ENCODE measurements around the gene PKDCC. TPM values are rescaled to one million over a fixed set of nuclear protein-coding genes. Genes with fewer than 3 reads are reported as not detected.

The PKDCC gene
- total RNA-seq, 1 experiment from 2014 or later = 14.8 TPM

DNA sequence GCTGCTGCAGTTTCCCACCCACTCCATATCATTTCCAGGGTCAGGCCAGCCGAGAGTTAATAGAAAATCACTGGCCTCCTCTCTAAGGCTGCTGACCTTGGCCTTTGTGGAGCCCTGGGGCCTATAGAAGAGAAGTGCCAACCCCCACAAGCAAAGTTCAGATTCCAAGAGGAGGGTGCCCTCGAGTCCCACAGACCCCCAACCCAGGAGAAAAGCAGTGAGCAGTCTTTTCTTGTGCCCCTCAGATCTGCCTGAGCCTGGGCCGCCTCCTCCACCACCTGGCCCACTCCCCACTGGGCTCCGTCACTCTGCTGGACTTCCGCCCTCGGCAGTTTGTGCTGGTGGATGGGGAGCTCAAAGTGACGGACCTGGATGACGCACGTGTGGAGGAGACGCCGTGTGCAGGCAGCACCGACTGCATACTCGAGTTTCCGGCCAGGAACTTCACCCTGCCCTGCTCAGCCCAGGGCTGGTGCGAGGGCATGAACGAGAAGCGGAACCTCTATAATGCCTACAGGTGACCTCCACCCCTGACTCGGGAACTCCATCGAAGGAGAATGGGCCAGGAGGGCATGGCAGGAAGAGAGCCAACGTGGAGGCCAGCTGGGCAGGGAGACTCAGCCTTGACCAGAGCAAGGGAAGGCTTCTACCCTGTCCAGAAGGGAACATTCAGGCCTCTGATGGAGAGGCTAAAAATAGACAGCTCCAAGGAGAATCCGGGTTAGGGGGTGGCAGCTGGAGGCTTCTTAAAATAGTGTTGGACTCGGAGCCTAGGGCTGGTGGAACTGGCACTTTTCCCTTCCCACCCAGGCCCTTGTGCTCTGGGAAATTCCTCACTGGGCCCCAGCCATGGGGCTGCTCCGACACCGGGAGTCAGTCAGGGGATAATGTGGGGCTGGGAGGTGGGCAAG, 6.2 kb downstream of the PKDCC start:
- ChIA-PET CTCF (interaction anchor here (0.6 kb wide), 1 partner anchor 705 kb away, joined by 7 read pairs; no protein-coding TSS in a partner anchor), POLR2A (no interaction called here)
- no peaks in the 10 kb centered on the region for H3K9me3 ChIP-seq (ENCODE audit: control insufficient read depth, insufficient read depth, low read depth, low read length)
- in situ Hi-C loops (cut with HindIII; ENCODE audit: low pct_unique_long_range_greater_than_20kb, low sequenced_read_pairs) (no loop called here), intact Hi-C loops (cut with micrococcal nuclease; ENCODE audit: unreplicated experiment) (no loop called here)
- no peaks in the 10 kb centered on the region for H3K36me3 ChIP-seq (ENCODE audit: control insufficient read depth, insufficient read depth, low read length)
- H3K27me3 ChIP-seq (ENCODE audit: control insufficient read depth, insufficient read depth, low read length) = no peaks in the 10 kb centered on the region
- ATAC-seq = 0 out of 2 replicates have a peak, but pooled peaks have one; percentile 2
- no peak for DNase-seq (ENCODE audit: low read depth, low spot score)
- TF ChIP-seq, protein P1, sequence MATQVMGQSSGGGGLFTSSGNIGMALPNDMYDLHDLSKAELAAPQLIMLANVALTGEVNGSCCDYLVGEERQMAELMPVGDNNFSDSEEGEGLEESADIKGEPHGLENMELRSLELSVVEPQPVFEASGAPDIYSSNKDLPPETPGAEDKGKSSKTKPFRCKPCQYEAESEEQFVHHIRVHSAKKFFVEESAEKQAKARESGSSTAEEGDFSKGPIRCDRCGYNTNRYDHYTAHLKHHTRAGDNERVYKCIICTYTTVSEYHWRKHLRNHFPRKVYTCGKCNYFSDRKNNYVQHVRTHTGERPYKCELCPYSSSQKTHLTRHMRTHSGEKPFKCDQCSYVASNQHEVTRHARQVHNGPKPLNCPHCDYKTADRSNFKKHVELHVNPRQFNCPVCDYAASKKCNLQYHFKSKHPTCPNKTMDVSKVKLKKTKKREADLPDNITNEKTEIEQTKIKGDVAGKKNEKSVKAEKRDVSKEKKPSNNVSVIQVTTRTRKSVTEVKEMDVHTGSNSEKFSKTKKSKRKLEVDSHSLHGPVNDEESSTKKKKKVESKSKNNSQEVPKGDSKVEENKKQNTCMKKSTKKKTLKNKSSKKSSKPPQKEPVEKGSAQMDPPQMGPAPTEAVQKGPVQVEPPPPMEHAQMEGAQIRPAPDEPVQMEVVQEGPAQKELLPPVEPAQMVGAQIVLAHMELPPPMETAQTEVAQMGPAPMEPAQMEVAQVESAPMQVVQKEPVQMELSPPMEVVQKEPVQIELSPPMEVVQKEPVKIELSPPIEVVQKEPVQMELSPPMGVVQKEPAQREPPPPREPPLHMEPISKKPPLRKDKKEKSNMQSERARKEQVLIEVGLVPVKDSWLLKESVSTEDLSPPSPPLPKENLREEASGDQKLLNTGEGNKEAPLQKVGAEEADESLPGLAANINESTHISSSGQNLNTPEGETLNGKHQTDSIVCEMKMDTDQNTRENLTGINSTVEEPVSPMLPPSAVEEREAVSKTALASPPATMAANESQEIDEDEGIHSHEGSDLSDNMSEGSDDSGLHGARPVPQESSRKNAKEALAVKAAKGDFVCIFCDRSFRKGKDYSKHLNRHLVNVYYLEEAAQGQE (IDR thresholded peaks at IDR 0.05; ENCODE audit: insufficient read depth in 1 of 2, low read depth in 2 of 2, low read length in 1 of 2) = no peak
- TF ChIP-seq TCF7L2 (IDR thresholded peaks at IDR 0.05; ENCODE audit: low read depth, low read length) (no peak), POLR2AphosphoS5 (IDR thresholded peaks at IDR 0.05; ENCODE audit: low read depth, low read length) (no peak), SIN3A (IDR thresholded peaks at IDR 0.05; ENCODE audit: borderline replicate concordance, insufficient read depth, low read depth, low read length) (no peak)
- TF ChIP-seq, protein P2, sequence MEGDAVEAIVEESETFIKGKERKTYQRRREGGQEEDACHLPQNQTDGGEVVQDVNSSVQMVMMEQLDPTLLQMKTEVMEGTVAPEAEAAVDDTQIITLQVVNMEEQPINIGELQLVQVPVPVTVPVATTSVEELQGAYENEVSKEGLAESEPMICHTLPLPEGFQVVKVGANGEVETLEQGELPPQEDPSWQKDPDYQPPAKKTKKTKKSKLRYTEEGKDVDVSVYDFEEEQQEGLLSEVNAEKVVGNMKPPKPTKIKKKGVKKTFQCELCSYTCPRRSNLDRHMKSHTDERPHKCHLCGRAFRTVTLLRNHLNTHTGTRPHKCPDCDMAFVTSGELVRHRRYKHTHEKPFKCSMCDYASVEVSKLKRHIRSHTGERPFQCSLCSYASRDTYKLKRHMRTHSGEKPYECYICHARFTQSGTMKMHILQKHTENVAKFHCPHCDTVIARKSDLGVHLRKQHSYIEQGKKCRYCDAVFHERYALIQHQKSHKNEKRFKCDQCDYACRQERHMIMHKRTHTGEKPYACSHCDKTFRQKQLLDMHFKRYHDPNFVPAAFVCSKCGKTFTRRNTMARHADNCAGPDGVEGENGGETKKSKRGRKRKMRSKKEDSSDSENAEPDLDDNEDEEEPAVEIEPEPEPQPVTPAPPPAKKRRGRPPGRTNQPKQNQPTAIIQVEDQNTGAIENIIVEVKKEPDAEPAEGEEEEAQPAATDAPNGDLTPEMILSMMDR (IDR thresholded peaks at IDR 0.05) = no peak
- BruUV-seq (replicated peaks) = no TSS peak
- peaks cover 50% of the 10 kb centered on the region for H3K4me1 ChIP-seq (ENCODE audit: control insufficient read depth, insufficient read depth, low read length)
- H3K4me3 ChIP-seq (ENCODE audit: low read depth in 2 of 2, low read length in 2 of 2) = no peak overlapping the region
- no peak overlapping the region for H3K27ac ChIP-seq (ENCODE audit: low read length)

DNA sequence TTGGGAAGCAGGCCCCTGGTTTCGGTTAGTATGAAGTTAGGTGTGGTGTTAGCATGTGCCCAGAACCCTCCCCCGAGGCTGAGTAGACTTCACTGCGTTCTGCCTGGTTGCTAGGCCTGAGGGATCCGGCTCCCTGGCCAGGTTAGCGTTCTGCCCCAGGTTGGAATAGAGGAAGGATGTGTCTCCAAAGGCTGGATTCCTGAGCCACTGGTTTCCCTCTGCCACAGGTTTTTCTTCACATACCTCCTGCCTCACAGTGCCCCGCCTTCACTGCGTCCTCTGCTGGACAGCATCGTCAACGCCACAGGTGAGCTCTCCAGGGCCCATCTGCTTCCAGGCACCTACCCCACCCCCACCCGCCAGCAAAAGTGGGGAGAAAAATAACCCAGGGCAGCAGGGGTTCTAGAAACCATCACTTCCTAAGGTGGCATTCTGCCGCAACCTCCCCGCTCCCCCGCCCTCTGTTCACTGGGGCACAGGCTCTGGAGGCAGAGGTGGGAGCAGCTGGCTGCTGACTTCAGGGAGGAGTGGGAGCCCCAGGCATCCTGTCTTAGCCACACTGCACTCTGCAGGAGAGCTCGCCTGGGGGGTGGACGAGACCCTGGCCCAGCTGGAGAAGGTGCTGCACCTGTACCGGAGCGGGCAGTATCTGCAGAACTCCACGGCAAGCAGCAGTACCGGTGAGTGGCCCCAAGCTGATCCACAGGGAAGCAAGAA, 7.1 kb downstream of the PKDCC start:
- BruUV-seq (replicated peaks) = no TSS peak
- no peak overlapping the region for H3K4me3 ChIP-seq (ENCODE audit: low read depth in 2 of 2, low read length in 2 of 2)
- no peak overlapping the region for H3K27ac ChIP-seq (ENCODE audit: low read length)
- no peak for TF ChIP-seq SIN3A (IDR thresholded peaks at IDR 0.05; ENCODE audit: borderline replicate concordance, insufficient read depth, low read depth, low read length)
- TF ChIP-seq, protein P1 (IDR thresholded peaks at IDR 0.05; ENCODE audit: insufficient read depth in 1 of 2, low read depth in 2 of 2, low read length in 1 of 2) = no peak
- TF ChIP-seq, protein P2 (IDR thresholded peaks at IDR 0.05) = no peak
- POLR2A ChIA-PET = no interaction called here
- intact Hi-C loops (cut with micrococcal nuclease; ENCODE audit: unreplicated experiment) (no loop called here), in situ Hi-C loops (cut with HindIII; ENCODE audit: low pct_unique_long_range_greater_than_20kb, low sequenced_read_pairs) (no loop called here)
- ATAC-seq = peak; percentile 35
- H3K27me3 ChIP-seq (ENCODE audit: control insufficient read depth, insufficient read depth, low read length) = no peaks in the 10 kb centered on the region
- DNase-seq (ENCODE audit: low read depth, low spot score) = no peak
- H3K9me3 ChIP-seq (ENCODE audit: control insufficient read depth, insufficient read depth, low read depth, low read length) = no peaks in the 10 kb centered on the region
- no peaks in the 10 kb centered on the region for H3K36me3 ChIP-seq (ENCODE audit: control insufficient read depth, insufficient read depth, low read length)
- CTCF ChIA-PET = no interaction called here
- peaks cover 42% of the 10 kb centered on the region for H3K4me1 ChIP-seq (ENCODE audit: control insufficient read depth, insufficient read depth, low read length)

All from Panc1 (cell line).